Right hindlimb (tissue), 1 donor: ENCODE measurements around the gene DACT2.
"Not testable (repeated sequence)": the region's sequence is repeated elsewhere in the genome, so short reads cannot be mapped to it uniquely, and the experiment has no call there.

Experiments used
- DNase-seq: peaks from one replicate; pipeline ENCODE4 v3.0.0-alpha.2; 2018

DACT2 gene

GRCh38 chr6:168319279-168320111, at the start of gene DACT2:
DACT2 (minus strand) TSS chr6:168319777; CDS start chr6:168319633, 144 bp downstream.
- DNase-seq = no peak

GRCh38 chr6:168368936-168369335, 49.4 kb upstream of the DACT2 start:
- no peak for DNase-seq

GRCh38 chr6:168368066-168368820, 48.7 kb upstream of the DACT2 start:
- DNase-seq = no peak

GRCh38 chr6:168367285-168367751, 47.7 kb upstream of the DACT2 start:
- DNase-seq = peak; percentile 82

- DNase-seq = no peak
These were observed 46.9 kb upstream of the DACT2 start for GRCh38 chr6:168366473-168366872.

- DNase-seq = no peak
These were observed 46.0 kb upstream of the DACT2 start for GRCh38 chr6:168365422-168366165.

- no peak for DNase-seq
These were observed 45.3 kb upstream of the DACT2 start for GRCh38 chr6:168364793-168365421.

GRCh38 chr6:168363811-168364792, 44.5 kb upstream of the DACT2 start:
- no peak for DNase-seq

DNA sequence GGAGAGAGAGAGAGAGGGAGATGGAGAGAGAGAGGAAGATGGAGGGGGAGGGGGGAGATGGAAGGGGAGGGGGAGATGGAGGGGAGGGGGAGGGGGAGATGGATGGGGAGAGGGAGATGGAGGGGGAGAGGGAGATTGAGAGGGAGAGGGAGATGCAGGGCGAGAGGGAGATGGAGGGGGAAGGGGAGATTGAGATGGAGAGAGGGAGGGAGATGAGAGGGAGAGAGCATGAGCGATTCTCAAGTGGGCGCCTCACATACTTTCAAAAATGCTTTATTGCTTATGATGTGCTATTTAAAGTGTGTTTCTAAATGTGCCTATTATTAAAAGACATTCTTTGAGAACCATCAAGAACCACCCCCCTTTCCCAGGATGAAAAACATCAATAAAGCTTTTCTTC, 43.7 kb upstream of the DACT2 start:
- no peak for DNase-seq

DNA sequence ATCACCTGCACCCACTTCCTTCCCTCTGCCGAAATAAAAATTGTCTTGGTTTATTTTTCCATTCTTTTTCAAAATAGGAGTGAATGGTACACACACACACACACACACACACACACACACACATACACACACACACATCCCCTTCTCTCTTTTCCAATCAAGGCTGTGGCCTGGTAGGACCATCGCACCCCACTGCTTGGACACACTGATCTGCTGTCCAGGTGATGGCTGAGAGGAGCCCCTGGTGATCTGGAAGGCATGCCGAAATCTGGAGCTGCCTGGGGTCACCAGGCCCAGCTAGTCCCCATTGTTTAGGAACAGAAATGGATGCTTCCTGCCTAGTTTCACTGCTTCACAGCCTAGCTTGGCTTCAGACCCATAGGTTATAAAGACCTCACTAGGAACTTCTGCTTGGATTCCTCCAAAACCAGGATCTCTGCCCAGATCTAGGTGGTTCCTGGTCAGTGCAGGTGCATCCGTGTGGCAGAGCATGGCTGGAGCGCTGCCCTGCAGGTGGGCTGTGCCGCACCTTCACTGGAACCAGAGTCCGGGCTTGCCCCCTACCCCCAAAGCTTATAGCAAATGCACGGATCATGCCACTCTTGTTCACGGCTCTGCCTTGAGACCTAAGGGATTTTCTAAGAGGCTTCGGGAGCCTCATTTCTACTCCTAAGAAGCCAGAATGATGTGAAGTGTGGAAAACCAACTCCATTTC, 42.9 kb upstream of the DACT2 start:
- DNase-seq = no peak

DNA sequence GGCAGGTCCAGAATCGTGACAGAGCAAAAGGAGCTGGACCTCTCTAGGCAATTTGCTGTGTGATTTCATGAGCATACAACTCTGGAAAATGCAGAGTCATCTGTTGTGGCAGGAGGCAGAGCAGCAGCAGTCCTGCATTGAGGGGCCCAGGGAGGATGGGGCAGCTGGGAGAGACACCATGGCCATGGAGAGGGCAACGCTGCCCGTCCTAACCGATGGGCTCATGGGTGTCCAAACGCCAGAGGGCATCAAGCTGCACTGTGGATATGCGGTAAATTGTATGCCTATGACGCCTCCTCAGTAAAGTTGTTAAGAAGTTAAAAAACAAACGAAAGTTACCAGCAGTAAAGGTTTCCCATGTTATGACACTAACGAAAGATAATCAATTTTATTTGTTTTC, 42.2 kb upstream of the DACT2 start:
- DNase-seq = peak; percentile 4

DNA sequence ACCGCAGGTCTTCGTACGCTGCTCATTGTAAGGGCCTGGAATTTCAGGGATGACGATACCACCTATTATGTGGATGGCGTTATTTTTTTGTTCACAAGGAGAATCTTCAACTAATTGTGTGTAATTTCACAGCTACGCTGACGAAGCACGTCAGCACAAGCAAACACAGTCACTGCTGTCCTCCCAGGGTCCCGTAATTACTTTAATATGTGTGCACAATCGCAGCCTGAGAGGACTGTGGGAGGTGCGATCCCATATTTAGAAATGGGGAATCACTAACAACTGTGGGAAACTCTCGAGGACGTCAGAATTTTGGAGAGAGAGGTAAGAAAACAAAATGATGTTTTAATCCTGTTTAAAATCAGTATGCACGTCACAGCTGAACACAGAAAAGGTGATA, 40.2 kb upstream of the DACT2 start:
- DNase-seq = no peak

- DNase-seq = peak; percentile 1
These were observed 39.4 kb upstream of the DACT2 start for GRCh38 chr6:168358842-168359420.

DNA sequence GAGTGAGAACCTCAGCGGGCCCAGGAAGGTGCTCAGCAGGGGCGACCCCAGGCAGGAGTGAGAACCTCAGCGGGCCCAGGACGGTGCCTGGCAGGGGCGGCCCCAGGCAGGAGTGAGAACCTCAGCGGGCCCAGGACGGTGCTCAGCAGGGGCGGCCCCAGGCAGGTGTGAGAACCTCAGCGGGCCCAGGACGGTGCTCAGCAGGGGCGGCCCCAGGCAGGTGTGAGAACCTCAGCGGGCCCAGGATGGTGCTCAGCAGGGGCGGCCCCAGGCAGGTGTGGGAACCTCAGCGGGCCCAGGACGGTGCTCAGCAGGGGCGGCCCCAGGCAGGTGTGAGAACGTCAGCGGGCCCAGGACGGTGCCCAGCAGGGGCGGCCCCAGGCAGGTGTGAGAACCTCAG, 37.3 kb upstream of the DACT2 start:
- DNase-seq = not testable (repeated sequence)

DNA sequence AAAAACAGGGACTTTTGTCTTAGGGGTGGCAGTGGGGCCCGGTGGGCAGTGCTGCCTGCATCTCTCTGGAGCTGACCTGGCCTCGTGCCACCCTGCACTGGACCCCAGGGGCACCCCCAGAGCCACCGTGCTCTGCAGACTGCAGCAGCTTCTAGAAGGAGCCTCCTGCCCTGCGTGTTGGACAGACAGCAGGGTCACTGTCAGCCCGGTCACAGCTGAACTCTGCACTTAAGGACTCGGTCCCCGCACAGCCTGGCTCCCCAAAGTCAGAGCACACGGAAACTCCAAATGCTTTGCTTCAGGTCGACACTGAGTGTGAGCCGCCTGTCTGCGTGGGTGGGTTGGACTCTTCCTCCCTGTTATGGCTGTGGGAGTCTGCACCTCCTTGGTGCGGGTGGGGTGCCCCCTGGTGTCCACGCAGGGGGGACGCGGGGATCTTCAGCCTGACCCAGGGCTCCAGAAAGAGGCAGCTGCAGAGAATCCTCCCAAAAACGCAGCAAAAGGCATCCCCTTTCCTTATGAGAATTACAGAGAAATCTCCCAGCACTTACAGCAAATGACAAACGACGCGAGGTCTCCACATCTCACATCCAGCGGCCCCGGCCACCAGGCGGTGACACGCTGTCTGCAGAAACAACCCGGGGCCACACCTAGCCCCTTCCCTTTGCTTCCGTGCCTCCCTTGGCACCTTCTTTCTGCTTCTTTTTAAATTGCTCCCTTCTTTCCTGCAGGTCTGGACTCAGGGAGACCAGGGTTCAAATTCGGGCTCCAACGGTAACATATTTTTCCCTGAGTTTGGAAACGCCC, 36.3 kb upstream of the DACT2 start:
- DNase-seq = peak; percentile 78

GRCh38 chr6:168354338-168354737, 34.8 kb upstream of the DACT2 start:
- DNase-seq = no peak

- DNase-seq = no peak
These were observed 33.5 kb upstream of the DACT2 start for GRCh38 chr6:168353041-168353440.

DNA sequence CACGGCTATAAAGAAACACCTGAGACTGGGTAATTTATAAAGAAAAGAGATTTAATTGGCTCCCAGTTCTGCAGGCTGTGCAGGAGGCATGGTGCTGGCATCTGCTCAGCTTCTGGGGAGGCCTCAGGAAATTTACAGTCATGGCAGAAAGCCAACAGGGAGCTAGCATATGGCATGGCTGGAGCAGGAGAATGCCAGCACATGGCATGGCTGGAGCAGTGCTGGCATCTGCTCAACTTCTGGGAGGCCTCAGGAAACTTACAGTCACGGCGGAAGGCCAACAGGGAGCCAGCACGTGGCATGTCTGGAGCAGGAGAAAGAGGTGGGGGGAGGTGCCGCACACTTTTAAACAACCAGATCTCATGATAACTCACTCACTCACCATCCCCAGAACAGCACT, 32.5 kb upstream of the DACT2 start:
- no peak for DNase-seq

GRCh38 chr6:168349718-168350210, 30.2 kb upstream of the DACT2 start:
- DNase-seq = no peak
